Activated CD4-positive, alpha-beta T cell treated with anti-CD3 and anti-CD28 coated beads, Interleukin-2, Interleukin-6, amounts not matched to agents 100 ng/mL and 50 ng/mL, durations not matched to agents 16 hours and 8 hours (primary cell): ENCODE measurements around the gene ZBP1.
"Not testable (repeated sequence)": the region's sequence is repeated elsewhere in the genome, so short reads cannot be mapped to it uniquely, and the experiment has no call there.

ENCODE experiments used
- DNase-seq: peaks from one replicate; pipeline ENCODE4 v3.0.0-alpha.2; 2020

Gene ZBP1

GRCh38 chr20:57638895-57639236, 18.6 kb upstream of the ZBP1 start:
- DNase-seq = no peak

- DNase-seq = no peak
Observed at GRCh38 chr20:57638173-57638894, 18.1 kb upstream of the ZBP1 start.

GRCh38 chr20:57633945-57634491, 13.8 kb upstream of the ZBP1 start:
- DNase-seq = no peak

- DNase-seq = no peak
Observed at GRCh38 chr20:57632286-57632685, 12.1 kb upstream of the ZBP1 start.

- DNase-seq = no peak
Observed at GRCh38 chr20:57630061-57630460, 9.8 kb upstream of the ZBP1 start.

- not testable (repeated sequence) for DNase-seq
Observed at GRCh38 chr20:57629491-57629901, 9.3 kb upstream of the ZBP1 start.

- not testable (repeated sequence) for DNase-seq
Observed at GRCh38 chr20:57628962-57629308, 8.7 kb upstream of the ZBP1 start.

GRCh38 chr20:57628047-57628961, 8.1 kb upstream of the ZBP1 start:
- DNase-seq = peak; percentile 44

GRCh38 chr20:57627339-57627738, 7.1 kb upstream of the ZBP1 start:
- DNase-seq = no peak

GRCh38 chr20:57625978-57626377, 5.8 kb upstream of the ZBP1 start:
- no peak for DNase-seq

- DNase-seq = no peak
Observed at GRCh38 chr20:57625181-57625958, 5.1 kb upstream of the ZBP1 start.

- no peak for DNase-seq
Observed at GRCh38 chr20:57624124-57624523, 3.9 kb upstream of the ZBP1 start.

GRCh38 chr20:57622579-57623381, 2.6 kb upstream of the ZBP1 start:
- DNase-seq = peak; percentile 69

- no peak for DNase-seq
Observed at GRCh38 chr20:57622201-57622570, 2.0 kb upstream of the ZBP1 start.

GRCh38 chr20:57621421-57622200, 1.4 kb upstream of the ZBP1 start:
- no peak for DNase-seq

GRCh38 chr20:57620999-57621398, 773 bp upstream of the ZBP1 start:
- DNase-seq = no peak

GRCh38 chr20:57619051-57619831, 985 bp downstream of the ZBP1 start:
- peak; percentile 90 for DNase-seq

- DNase-seq = no peak
Observed at GRCh38 chr20:57618764-57619050, 1.5 kb downstream of the ZBP1 start.

- DNase-seq = peak; percentile 23
Observed at GRCh38 chr20:57618091-57618763, 2.0 kb downstream of the ZBP1 start.

- DNase-seq = no peak
Observed at GRCh38 chr20:57617079-57617795, 3.0 kb downstream of the ZBP1 start.
